A549 (cell line): ENCODE results near the gene RND2. TPM values are rescaled to one million over a fixed set of nuclear protein-coding genes. Genes with fewer than 3 reads are reported as not detected.

Experiments
- ATAC-seq, 2 experiments: fragments of 200-7000 bp in 1 of 2; fragments of >200 bp in 1 of 2; cut with Nextera tagmentation in 1 of 2; cut with Tn5 transposase in 1 of 2; 3 replicates each; pipeline versions ENCODE4 v1.8.0 to v1.9.1; 2018 to 2020; ENCODE audit warnings: mild to moderate bottlenecking in 1 of 2, moderate library complexity in 1 of 2
- CTCF ChIA-PET: fragments of 300-600 bp; sonication (Branson Sonifier 250); formaldehyde crosslinking; extraction: SDS; loops from one replicate; lab custom pipeline; 2021; ENCODE audit warnings: antibody characterized with exemption, inconsistent platforms; lab: Yijun Ruan, JAX
- POLR2A ChIA-PET: fragments of 350-600 bp; formaldehyde crosslinking; extraction: SDS; loops from one replicate; lab custom pipeline; 2021; ENCODE audit warnings: antibody characterized with exemption, inconsistent platforms; lab: Yijun Ruan, JAX
- DNase-seq, 2 experiments: peaks; one replicate each; pipeline versions ENCODE4 v3.0.0 to v3.0.0-alpha.2; 2011 to 2016; ENCODE audit warnings: low read depth in 1 of 2, low spot score in 1 of 2
- FAIRE-seq: peaks from 2 replicates; lab custom pipeline; 2011; peaks lifted over from hg19 to GRCh38; lab: Jason Lieb, UNC
- H3K27ac ChIP-seq, 2 experiments: fragments of >200 bp; sonication (Bioruptor Twin); formaldehyde crosslinking; 3 replicates each; pipeline ENCODE4 v1.5.1; 2016 to 2017
- H3K4me1 ChIP-seq: fragments of >200 bp; sonication (Bioruptor Twin); formaldehyde crosslinking; 3 replicates; pipeline ENCODE4 v1.6.1; 2016
- H3K4me2 ChIP-seq: fragments of >200 bp; sonication (Bioruptor Twin); formaldehyde crosslinking; 3 replicates; pipeline ENCODE4 v1.6.1; 2016
- H3K4me3 ChIP-seq: fragments of >200 bp; sonication (Bioruptor Twin); formaldehyde crosslinking; 3 replicates; pipeline ENCODE4 v1.5.1; 2016
- H3K9me3 ChIP-seq: fragments of >200 bp; sonication (Bioruptor Twin); formaldehyde crosslinking; 3 replicates; pipeline ENCODE4 v1.6.1; 2016
- BCL3 ChIP-seq: fragments of >200 bp; sonication (Bioruptor Twin); formaldehyde crosslinking; IDR thresholded peaks from 3 replicates; pipeline ENCODE4 v1.6.1; 2016
- BHLHE40 ChIP-seq: IDR thresholded peaks from 2 replicates; pipeline ENCODE4 v1.6.1; 2012; ENCODE audit warnings: low read depth, low read length, inconsistent platforms
- CHD2 ChIP-seq: fragments of 150-350 bp; IDR thresholded peaks from 2 replicates; pipeline ENCODE4 v1.6.1; 2014; ENCODE audit warnings: low read length; ENCODE audit not compliant: partially characterized antibody
- CTCF ChIP-seq: fragments of >200 bp; sonication (Bioruptor Twin); formaldehyde crosslinking; IDR thresholded peaks from 3 replicates; pipeline ENCODE4 v1.5.1; 2016
- EHF ChIP-seq: fragments of 250-450 bp; sonication (Bioruptor Pico); IDR thresholded peaks from 2 replicates; pipeline ENCODE4 v1.5.0; 2020; ENCODE audit warnings: mild to moderate bottlenecking
- FOSB ChIP-seq: fragments of 250-450 bp; sonication (Bioruptor Pico); IDR thresholded peaks from 2 replicates; pipeline ENCODE4 v1.5.0; 2020; ENCODE audit warnings: mild to moderate bottlenecking, moderate library complexity
- HEYL ChIP-seq: fragments of 250-450 bp; sonication (Bioruptor Pico); IDR thresholded peaks from 2 replicates; pipeline ENCODE4 v1.8.0; 2021; ENCODE audit warnings: mild to moderate bottlenecking, moderate library complexity
- HOXA7 ChIP-seq: fragments of 250-450 bp; sonication (Bioruptor Pico); IDR thresholded peaks from 2 replicates; pipeline ENCODE4 v1.5.0; 2020; ENCODE audit warnings: mild to moderate bottlenecking, moderate library complexity
- JUN ChIP-seq, 2 experiments: fragments of >200 bp; sonication (Bioruptor Twin); formaldehyde crosslinking; IDR thresholded peaks; 2 replicates in 1 of 2; 3 replicates in 1 of 2; pipeline ENCODE4 v1.6.1; 2016 to 2017
- MAFK ChIP-seq: fragments of 450-650 bp; IDR thresholded peaks from 2 replicates; pipeline ENCODE4 v1.6.1; 2014; ENCODE audit not compliant: partially characterized antibody
- MAX ChIP-seq: IDR thresholded peaks from 2 replicates; pipeline ENCODE4 v1.6.1; 2012
- MYC ChIP-seq: IDR thresholded peaks from 2 replicates; pipeline ENCODE4 v1.6.1; 2012; ENCODE audit warnings: mild to moderate bottlenecking, inconsistent platforms, low read length, improper control_type of control experiment, borderline replicate concordance
- PBX3 ChIP-seq: IDR thresholded peaks from 2 replicates; pipeline ENCODE4 v1.6.1; 2012
- PHF8 ChIP-seq: fragments of 200-600 bp; sonication (generic); IDR thresholded peaks from 2 replicates; pipeline ENCODE4 v1.6.1; 2016; ENCODE audit warnings: low read depth, mild to moderate bottlenecking, antibody characterized with exemption, moderate library complexity, borderline replicate concordance
- POLR2A ChIP-seq: IDR thresholded peaks from 2 replicates; pipeline ENCODE4 v1.6.1; 2012; ENCODE audit warnings: mild to moderate bottlenecking, low read length
- POLR2AphosphoS2 ChIP-seq: conservative IDR thresholded peaks from 2 replicates; pipeline ENCODE4 v1.6.1; 2012; ENCODE audit warnings: low read length, improper control_type of control experiment, inconsistent platforms
- RAD21 ChIP-seq, 2 experiments: fragments of >200 bp in 1 of 2; sonication (Bioruptor Twin) in 1 of 2; formaldehyde crosslinking in 1 of 2; IDR thresholded peaks in 1 of 2; conservative IDR thresholded peaks in 1 of 2; 2 replicates in 1 of 2; 3 replicates in 1 of 2; pipeline ENCODE4 v1.6.1; 2012 to 2018; ENCODE audit warnings: inconsistent platforms in 1 of 2
- TFCP2L1 ChIP-seq: fragments of 250-450 bp; sonication (Bioruptor Pico); IDR thresholded peaks from 2 replicates; pipeline ENCODE4 v1.5.0; 2021; ENCODE audit warnings: mild to moderate bottlenecking
- USF2 ChIP-seq: fragments of 450-650 bp; IDR thresholded peaks from 2 replicates; pipeline ENCODE4 v1.6.1; 2014; ENCODE audit warnings: antibody characterized with exemption
- WGBS: methylation state at CpG from one replicate; pipeline ENCODE4 v1.1.6; 2017; ENCODE audit errors: missing lambda C conversion rate; 5-methylcytosine and 5-hydroxymethylcytosine counted together
- polyA plus RNA-seq, 4 experiments: library from polyadenylated mRNA; depleted of rRNA in 3 of 4; stranded (reverse); fragments of >200 nt; fragmentation: RNase III in 1 of 4; extraction: RNeasy Plus Mini Kit Qiagen cat#74134 plus additional on column Dnase treatment in 1 of 4; gene quantifications; 2 replicates in 3 of 4; 3 replicates in 1 of 4; pipeline ENCODE4 v1.2.3, GENCODE V29; 2011 to 2017

RND2 gene
- polyA plus RNA-seq, 2 of the 4 experiments (the other 2 are of a cell fraction): 0.19 to 0.28 TPM

GRCh38 chr17:43003542-43004172, 21.4 kb upstream of the RND2 start:
- Histone ChIP-seq H3K9me3 (no peaks in the 10 kb centered on the region), H3K4me2 (no peak overlapping the region), H3K4me1 (peaks cover 50% of the 10 kb centered on the region), H3K4me3 (no peak overlapping the region), H3K27ac (0 out of 6 replicates have a peak overlapping the region, but pooled peaks of 1 of the 2 experiments have one; percentile 5)
- FAIRE-seq (no peak), DNase-seq (peak in 1 of 2 experiments; percentile 80), ATAC-seq (peak; percentile 47 to 68)
- WGBS: 78% methylated on average over 5 of the region's 5 CpGs
- ChIA-PET POLR2A (interaction anchor here (1.3 kb wide), 1 partner anchor 21 kb away, joined by 4 read pairs; no protein-coding TSS in a partner anchor), CTCF (interaction anchor here (1.4 to 2.0 kb wide), 2 partner anchors 17 to 161 kb away, joined by 3 to 7 read pairs; no protein-coding TSS in a partner anchor)
- TF ChIP-seq USF2 (no peak), FOSB (peak; percentile 93), POLR2AphosphoS2 (peak; percentile 50), MYC (no peak), HOXA7 (0 out of 2 replicates have a peak, but pooled peaks have one; percentile 41), MAX (0 out of 2 replicates have a peak, but pooled peaks have one; percentile 13), BCL3 (no peak), HEYL (CRISPR knock-in tag) (no peak), TFCP2L1 (CRISPR knock-in tag) (peak; percentile 75; the same call in 1 of the 2 replicates), PBX3 (peak; percentile 6; the same call in 1 of the 2 replicates)

- DNase-seq: peak; percentile 80 to 85
Observed at GRCh38 chr17:43006639-43007551, 18.1 kb upstream of the RND2 start, which contains the start of gene IFI35. TSS of gene IFI35 (plus strand) at chr17:43006784. CDS start at chr17:43006948, 164 bp downstream.

More at GRCh38 chr17:43006639-43007551, 18.1 kb upstream of the RND2 start, which contains the start of gene IFI35:
- WGBS: 44% methylated on average over 18 of the region's 18 CpGs
- peak within 1 kb of the TSS; percentile 44 for H3K4me3 ChIP-seq
- peak within 1 kb of the TSS; percentile 85 for H3K4me2 ChIP-seq
- FAIRE-seq (no peak), ATAC-seq (peak; percentile 82 to 84)
- CTCF ChIA-PET: interaction anchor here (0.8 to 1.6 kb wide), 8 partner anchors 10 to 216 kb away, joined by 3 to 13 read pairs (median 3); partner anchors contain the start of gene RND2
- POLR2A ChIA-PET: interaction anchor here (1.0 to 1.9 kb wide), 4 partner anchors 9 to 309 kb away, joined by 3 to 44 read pairs (median 4); partner anchors contain the start of gene RPL27
- peaks cover 32% of the 10 kb centered on the region; the same call in 2 of the 3 replicates for H3K4me1 ChIP-seq
- no peaks in the 10 kb centered on the region for H3K9me3 ChIP-seq
- H3K27ac ChIP-seq: peak within 1 kb of the TSS; percentile 83 to 92
- peak; percentile 64 for TF ChIP-seq MAX
- TF ChIP-seq POLR2A: peak; percentile 41; the same call in 1 of the 2 replicates
- TF ChIP-seq RAD21 (conservative IDR thresholded peaks at IDR 0.05 in 1 of 2, IDR thresholded peaks at IDR 0.05 in 1 of 2): peak; percentile 59 to 66
- TF ChIP-seq PHF8: peak; percentile 68; the same call in 1 of the 2 replicates
- no peak; the same call in 1 of the 2 replicates for TF ChIP-seq EHF (CRISPR knock-in tag)
- peak; percentile 11 to 58; a peak in 1 of 5 replicates for TF ChIP-seq JUN (IDR thresholded peaks at IDR 0.05)
- peak; percentile 22 for TF ChIP-seq MAFK
- TF ChIP-seq CHD2: no peak
- TF ChIP-seq CTCF: peak; percentile 41
- no peak; the same call in 1 of the 2 replicates for TF ChIP-seq BHLHE40
